Measurements from ENCODE around the gene BTNL2.
"Not testable (repeated sequence)": the region's sequence is repeated elsewhere in the genome, so short reads cannot be mapped to it uniquely, and the experiment has no call there.

The BTNL2 gene

GRCh38 chr6:32359225-32359624 is 47.8 kb downstream of the BTNL2 start:
- not testable (repeated sequence) for DNase-seq

- not testable (repeated sequence) for DNase-seq
Observed at GRCh38 chr6:32358548-32358947, 48.4 kb downstream of the BTNL2 start.

- no peak for DNase-seq
Observed at GRCh38 chr6:32355018-32355417, 52.0 kb downstream of the BTNL2 start.

- no peak for DNase-seq
Observed at GRCh38 chr6:32353348-32353747, 53.6 kb downstream of the BTNL2 start.
